A549 (cell line): ENCODE data around the gene MOB3C.

ENCODE experiments used
- EP300 ChIP-seq, 2 experiments: fragments of >200 bp; sonication (Bioruptor Twin); formaldehyde crosslinking; IDR thresholded peaks; 2 replicates in 1 of 2; 3 replicates in 1 of 2; pipeline ENCODE4 v1.6.1; 2016 to 2017
- JUN ChIP-seq, 2 experiments: fragments of >200 bp; sonication (Bioruptor Twin); formaldehyde crosslinking; IDR thresholded peaks; 2 replicates in 1 of 2; 3 replicates in 1 of 2; pipeline ENCODE4 v1.6.1; 2016 to 2017
- JUNB ChIP-seq: fragments of >200 bp; sonication (Bioruptor Twin); formaldehyde crosslinking; IDR thresholded peaks from 2 replicates; pipeline ENCODE4 v1.6.1; 2016
- POLR2A ChIP-seq: IDR thresholded peaks from 2 replicates; pipeline ENCODE4 v1.6.1; 2012; ENCODE audit warnings: mild to moderate bottlenecking, low read length
- RAD21 ChIP-seq, 2 experiments: fragments of >200 bp in 1 of 2; sonication (Bioruptor Twin) in 1 of 2; formaldehyde crosslinking in 1 of 2; IDR thresholded peaks in 1 of 2; conservative IDR thresholded peaks in 1 of 2; 2 replicates in 1 of 2; 3 replicates in 1 of 2; pipeline ENCODE4 v1.6.1; 2012 to 2018; ENCODE audit warnings: inconsistent platforms in 1 of 2
- SMC3 ChIP-seq: fragments of >200 bp; sonication (Bioruptor Twin); formaldehyde crosslinking; IDR thresholded peaks from 3 replicates; pipeline ENCODE4 v1.6.1; 2018; ENCODE audit warnings: inconsistent platforms
- TF ChIP-seq, protein P1 (sequence below): fragments of >200 bp; sonication (Bioruptor Twin); formaldehyde crosslinking; IDR thresholded peaks from 3 replicates; pipeline ENCODE4 v1.5.1; 2016
- TF ChIP-seq, protein P2 (sequence below): fragments of 200-600 bp; sonication (generic); IDR thresholded peaks from 2 replicates; pipeline ENCODE4 v1.6.1; 2016; ENCODE audit warnings: antibody characterized with exemption, mild to moderate bottlenecking, moderate library complexity

DNA sequence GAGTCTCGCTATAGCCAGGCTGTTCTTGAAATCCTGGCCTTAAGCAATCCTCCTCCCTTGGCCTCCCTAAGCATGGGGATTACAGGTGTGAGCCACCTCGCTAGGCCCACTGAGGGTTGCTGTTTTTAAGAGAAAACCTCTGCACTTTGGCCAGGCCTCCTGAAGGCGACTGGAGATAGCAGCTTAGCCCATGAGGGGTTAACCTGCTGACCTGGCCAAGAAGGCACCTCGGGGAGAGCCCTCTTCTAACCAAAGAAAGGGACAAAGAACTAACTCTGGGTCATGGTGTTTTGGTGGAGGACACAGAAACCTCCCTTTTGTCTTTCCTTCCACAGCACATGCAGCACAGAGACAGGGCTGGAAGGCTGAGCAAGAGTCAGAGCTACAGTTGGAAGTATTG is 47.5 kb downstream of the MOB3C start:
- TF ChIP-seq SMC3 (no peak), RAD21 (conservative IDR thresholded peaks at IDR 0.05 in 1 of 2, IDR thresholded peaks at IDR 0.05 in 1 of 2) (no peak), POLR2A (no peak), EP300 (IDR thresholded peaks at IDR 0.05) (no peak), JUNB (no peak), JUN (IDR thresholded peaks at IDR 0.05) (no peak)
- TF ChIP-seq, protein P1, sequence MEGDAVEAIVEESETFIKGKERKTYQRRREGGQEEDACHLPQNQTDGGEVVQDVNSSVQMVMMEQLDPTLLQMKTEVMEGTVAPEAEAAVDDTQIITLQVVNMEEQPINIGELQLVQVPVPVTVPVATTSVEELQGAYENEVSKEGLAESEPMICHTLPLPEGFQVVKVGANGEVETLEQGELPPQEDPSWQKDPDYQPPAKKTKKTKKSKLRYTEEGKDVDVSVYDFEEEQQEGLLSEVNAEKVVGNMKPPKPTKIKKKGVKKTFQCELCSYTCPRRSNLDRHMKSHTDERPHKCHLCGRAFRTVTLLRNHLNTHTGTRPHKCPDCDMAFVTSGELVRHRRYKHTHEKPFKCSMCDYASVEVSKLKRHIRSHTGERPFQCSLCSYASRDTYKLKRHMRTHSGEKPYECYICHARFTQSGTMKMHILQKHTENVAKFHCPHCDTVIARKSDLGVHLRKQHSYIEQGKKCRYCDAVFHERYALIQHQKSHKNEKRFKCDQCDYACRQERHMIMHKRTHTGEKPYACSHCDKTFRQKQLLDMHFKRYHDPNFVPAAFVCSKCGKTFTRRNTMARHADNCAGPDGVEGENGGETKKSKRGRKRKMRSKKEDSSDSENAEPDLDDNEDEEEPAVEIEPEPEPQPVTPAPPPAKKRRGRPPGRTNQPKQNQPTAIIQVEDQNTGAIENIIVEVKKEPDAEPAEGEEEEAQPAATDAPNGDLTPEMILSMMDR: no peak
- TF ChIP-seq, protein P2, sequence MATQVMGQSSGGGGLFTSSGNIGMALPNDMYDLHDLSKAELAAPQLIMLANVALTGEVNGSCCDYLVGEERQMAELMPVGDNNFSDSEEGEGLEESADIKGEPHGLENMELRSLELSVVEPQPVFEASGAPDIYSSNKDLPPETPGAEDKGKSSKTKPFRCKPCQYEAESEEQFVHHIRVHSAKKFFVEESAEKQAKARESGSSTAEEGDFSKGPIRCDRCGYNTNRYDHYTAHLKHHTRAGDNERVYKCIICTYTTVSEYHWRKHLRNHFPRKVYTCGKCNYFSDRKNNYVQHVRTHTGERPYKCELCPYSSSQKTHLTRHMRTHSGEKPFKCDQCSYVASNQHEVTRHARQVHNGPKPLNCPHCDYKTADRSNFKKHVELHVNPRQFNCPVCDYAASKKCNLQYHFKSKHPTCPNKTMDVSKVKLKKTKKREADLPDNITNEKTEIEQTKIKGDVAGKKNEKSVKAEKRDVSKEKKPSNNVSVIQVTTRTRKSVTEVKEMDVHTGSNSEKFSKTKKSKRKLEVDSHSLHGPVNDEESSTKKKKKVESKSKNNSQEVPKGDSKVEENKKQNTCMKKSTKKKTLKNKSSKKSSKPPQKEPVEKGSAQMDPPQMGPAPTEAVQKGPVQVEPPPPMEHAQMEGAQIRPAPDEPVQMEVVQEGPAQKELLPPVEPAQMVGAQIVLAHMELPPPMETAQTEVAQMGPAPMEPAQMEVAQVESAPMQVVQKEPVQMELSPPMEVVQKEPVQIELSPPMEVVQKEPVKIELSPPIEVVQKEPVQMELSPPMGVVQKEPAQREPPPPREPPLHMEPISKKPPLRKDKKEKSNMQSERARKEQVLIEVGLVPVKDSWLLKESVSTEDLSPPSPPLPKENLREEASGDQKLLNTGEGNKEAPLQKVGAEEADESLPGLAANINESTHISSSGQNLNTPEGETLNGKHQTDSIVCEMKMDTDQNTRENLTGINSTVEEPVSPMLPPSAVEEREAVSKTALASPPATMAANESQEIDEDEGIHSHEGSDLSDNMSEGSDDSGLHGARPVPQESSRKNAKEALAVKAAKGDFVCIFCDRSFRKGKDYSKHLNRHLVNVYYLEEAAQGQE: no peak
